Activated CD4-positive, CD25-positive, alpha-beta regulatory T cell treated with anti-CD3 and anti-CD28 coated beads, Interleukin-2, amount 50 U/mL, for 24 hours (primary cell): ENCODE data around the gene RAB3IL1.
"Not testable (repeated sequence)": the region's sequence is repeated elsewhere in the genome, so short reads cannot be mapped to it uniquely, and the experiment has no call there.

Source experiments
- ATAC-seq, 2 donors: fragments of 150-1000 bp; cut with Tn5 transposase; one replicate each; pipeline ENCODE4 v1.10.0; 2021; ENCODE audit warnings: mild to moderate bottlenecking in 1 of 2, moderate library complexity in 1 of 2

Gene RAB3IL1, protein sequence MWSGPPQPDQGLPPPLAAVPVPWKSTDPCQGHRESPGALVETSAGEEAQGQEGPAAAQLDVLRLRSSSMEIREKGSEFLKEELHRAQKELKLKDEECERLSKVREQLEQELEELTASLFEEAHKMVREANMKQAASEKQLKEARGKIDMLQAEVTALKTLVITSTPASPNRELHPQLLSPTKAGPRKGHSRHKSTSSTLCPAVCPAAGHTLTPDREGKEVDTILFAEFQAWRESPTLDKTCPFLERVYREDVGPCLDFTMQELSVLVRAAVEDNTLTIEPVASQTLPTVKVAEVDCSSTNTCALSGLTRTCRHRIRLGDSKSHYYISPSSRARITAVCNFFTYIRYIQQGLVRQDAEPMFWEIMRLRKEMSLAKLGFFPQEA

DNA sequence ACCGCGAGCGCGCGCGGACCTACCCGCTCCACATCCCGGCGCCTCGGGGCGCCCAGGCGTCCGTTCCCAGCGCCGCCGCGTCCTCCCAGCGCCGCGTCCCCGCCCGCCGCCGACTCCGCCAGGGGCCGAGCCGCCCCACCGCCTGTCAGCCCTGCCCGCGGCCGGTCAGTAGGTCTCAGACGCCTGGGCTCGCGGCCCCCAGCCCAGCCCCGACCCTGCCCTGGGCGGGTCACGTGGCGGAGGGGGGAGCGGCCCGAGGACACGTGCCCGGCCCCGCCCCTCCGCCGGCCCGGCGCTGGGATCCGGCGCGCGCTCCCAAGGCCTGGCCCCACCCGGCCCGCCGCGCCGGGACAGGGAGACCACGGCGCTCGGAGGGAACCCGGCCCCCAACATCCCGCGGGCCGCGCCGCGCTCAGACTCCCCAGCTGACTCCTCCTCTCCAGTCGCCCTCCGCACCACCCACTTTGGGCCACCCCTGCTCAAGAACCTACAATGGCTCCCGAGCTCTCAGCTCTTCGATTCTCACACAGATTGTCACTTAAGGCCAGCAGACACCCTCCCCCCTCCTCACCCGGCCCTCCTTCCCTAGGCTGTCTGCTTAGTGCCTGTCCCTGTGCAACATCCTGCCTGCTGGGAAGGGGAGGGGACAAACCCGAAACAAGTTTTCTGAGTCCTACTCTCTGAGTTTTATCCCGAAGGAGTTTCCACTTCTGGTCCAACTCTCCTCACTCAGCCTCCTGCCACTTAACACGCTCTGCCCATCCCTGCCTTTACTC, at the start of gene RAB3IL1:
RAB3IL1 (minus strand) TSS at position 233 of the 776 bp plus-strand sequence; CDS start at position 34, 199 bp downstream.
- ATAC-seq, result peak; percentile 22 to 27

DNA sequence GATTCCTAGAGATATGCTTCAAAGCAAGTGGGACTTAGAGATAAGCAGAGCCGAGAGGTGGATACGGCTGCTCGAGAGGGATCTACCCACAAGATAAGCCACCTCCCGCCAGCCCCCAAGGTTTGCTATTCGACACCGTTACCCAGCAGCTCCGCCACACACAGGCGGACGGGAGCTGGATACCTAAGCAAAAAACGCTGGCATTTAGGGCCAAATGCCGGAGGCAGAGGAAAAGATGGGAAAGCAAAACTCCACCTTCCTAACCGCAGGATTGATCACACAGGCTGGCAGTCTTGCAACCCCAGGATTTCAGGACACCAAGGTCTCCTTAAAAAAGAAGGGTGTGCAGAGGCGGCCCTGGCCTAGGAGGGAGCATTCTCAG, 49.4 kb upstream of the RAB3IL1 start:
- no peak for ATAC-seq

DNA sequence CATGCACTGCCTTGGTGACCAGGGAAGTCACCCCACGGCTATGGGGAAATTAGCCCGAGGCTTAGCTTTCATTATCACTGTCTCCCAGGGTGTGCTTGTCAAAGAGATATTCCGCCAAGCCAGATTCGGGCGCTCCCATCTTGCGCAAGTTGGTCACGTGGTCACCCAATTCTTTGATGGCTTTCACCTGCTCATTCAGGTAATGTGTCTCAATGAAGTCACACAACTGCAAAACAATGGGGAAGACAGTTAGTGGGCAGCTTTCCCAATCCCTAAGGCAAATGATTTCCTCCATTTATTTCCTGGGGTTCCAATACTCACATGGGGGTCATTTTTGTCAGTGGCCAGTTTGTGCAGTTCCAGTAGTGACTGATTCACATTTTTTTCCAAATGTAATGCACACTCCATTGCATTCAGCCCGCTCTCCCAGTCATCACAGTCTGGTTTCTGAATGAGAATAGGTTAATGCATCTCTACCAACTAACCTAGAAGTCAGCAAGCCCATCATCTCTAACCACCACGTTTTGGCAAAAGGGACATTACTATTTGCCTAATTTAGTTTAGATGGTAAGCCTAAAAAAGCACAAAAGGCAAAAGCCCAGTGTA, 47.4 kb upstream of the RAB3IL1 start:
- ATAC-seq, result not testable (repeated sequence)

DNA sequence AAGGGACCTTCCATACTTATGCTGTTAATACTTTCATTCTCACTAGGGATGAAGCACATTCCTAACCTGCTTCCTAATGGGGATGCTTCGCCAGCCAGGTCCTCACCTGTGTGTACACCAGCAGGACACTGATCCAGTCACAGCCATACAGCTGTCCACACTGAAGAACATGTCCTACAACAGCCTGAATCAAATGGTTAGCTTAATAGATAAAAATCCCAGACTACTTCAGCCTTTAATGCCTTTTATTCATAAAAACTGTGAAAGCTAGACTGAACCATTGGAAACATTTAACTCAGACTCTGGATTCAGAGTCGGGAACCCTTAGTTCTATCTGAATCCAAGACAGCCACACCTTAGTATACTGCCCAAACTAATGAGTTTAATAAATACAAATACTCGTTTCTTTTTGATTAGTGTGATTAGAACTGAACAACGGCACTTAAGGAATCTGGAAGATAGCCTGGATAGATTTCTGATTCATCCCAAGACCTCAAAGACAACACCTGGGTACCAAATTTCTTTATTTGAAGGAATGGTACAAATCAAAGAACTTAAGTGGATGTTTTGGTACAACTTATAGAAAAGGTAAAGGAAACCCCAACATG, 46.8 kb upstream of the RAB3IL1 start:
- ATAC-seq, result no peak

DNA sequence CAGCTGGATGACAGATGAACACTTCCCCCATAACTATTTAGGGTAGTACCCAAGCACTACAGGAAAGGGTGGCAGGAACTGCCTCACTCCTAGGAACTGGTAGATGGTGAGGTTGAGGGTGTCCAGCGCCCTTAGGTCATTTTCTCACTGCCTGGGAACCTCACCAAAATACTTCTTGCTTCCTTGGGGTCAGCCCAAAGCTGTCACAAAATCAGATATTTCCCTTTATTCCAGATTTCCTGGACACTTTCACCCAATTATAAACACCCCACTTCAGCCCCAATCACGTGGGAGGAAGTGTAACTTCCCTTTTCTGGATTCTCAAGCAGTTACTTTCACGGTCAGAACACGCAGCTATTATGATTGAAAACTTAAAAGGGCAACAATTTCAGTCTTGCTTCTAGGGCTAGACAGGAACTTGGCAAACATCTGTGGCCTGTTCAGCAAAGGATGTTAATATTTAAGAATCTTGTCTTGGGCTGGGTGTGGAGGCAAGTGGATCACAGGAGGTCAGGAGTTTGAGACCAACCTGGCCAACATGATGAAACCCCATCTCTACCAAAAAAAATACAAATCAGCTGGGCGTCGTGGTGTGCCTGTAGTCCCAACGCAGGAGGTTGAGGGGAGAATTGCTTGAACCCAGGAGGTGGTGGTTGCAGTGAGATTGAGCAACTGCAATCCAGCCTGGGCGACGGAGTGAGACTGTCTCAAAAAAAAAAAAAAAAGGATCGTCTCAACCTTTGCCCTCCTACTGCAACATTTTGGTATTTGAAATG, 46.1 kb upstream of the RAB3IL1 start:
- ATAC-seq, result no peak

DNA sequence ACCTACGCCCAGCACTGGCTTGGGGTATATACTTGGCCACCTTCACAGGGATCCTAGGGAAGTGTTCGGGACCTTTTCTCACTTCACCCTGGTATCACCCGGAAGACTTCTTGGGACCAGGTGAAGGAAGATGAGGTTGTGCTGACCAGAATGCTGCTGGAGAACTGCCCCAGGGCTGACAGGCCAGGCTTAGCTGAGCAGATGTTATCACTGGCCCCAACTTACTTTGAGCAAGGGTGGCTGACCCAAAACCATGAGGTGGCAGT, 45.6 kb upstream of the RAB3IL1 start:
- ATAC-seq, result no peak

DNA sequence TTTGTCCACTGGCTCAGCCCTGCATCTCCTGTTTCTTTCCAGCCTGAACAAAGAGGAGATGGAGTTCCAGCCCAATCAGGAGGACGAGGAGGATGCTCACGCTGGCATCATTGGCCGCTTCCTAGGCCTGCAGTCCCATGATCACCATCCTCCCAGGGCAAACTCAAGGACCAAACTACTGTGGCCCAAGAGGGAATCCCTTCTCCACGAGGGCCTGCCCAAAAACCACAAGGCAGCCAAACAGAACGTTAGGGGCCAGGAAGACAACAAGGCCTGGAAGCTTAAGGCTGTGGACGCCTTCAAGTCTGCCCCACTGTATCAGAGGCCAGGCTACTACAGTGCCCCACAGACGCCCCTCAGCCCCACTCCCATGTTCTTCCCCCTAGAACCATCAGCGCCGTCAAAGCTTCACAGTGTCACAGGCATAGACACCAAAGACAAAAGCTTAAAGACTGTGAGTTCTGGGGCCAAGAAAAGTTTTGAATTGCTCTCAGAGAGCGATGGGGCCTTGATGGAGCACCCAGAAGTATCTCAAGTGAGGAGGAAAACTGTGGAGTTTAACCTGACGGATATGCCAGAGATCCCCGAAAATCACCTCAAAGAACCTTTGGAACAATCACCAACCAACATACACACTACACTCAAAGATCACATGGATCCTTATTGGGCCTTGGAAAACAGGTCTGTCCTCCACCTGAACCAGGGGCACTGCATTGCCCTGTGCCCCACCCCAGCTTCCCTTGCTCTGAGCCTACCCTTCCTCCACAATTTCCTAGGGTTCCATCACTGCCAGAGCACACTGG, 45.0 kb upstream of the RAB3IL1 start:
- ATAC-seq, result no peak

DNA sequence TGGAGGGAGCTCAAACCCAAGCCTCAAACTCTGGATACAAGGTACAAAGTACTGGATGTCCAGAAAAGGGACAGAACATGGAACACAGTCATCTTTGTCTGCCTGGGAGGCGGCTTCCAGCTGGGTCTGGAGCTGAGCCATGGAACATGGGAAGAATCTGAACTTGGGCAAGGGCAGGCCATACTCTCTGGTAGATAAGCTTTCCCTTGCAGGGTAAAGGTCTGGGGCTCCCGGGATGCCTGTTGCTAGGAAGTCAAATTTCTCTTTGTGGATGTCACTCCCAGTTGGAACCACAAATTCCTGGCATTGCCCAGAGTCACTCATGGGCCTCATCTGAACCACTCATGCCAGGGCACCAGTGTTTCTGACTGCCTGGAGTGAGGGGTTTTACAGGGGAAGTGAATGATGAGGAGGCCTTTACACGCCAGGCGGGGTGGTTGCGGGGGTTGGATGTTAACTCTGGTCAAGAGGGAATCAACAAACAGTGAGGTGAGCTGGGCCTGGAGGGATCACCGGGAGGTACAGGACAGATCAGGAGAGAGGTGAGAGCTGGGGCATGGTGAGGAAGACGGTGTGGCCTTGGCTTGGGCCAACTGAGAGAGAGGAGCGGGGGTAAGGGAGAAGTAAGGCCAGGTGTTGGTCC, 44.3 kb upstream of the RAB3IL1 start:
- no peak for ATAC-seq

DNA sequence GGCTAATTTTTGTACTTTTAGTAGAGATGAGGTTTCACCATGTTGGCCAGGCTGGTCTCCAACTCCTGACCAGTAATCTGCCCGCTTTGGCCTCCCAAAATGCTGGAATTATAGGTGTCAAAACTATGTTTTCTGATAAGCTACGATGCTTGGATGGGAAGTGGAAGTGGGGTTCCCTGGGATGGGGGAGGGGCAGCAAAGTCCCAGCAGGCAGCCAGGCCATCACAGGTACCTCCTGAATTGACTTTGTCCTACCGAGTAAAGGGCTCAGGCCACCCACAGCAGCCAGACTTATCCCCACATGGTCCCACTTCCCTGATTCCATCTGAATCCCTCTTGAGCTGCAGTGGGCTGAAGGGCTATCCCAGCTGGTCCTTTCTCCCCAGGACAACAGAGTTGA, 43.2 kb upstream of the RAB3IL1 start:
- no peak for ATAC-seq

DNA sequence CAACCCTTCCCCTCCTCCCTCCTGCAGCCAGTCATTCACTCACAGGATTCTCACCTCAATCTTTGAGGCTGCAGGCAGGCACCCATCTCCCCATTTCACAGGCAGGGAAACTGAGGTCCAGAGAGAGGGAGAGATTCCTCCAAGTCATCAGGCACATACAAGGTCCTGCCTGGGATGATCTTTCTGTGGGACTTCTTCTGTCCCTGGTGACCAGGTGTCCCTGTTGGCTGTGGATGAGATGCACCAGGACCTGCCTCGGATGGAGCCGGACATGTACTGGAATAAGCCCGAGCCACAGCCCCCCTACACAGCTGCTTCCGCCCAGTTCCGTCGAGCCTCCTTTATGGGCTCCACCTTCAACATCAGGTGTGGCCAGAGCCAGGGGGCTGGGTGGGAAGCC, 42.3 kb upstream of the RAB3IL1 start:
- ATAC-seq, result no peak

DNA sequence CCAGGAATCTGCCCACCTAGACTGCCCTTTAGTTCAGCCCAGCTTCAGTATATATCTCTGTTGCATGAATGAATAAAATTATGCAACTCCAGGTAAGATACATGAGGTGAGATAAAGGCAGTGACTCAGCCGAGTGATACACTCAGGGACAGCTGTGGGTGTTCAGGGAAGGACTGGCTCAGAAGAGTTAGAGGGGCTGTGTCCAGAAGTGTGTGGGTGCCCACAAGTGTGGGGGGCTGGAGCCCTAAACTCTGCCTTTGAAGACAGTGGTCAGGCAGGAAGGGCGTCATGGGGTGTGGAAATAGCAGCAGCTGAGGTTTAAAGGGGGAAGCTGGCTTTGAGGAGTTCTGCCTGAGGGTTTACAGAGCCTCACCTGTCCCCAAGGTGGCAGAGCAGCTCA, 41.7 kb upstream of the RAB3IL1 start:
- peak in 1 of 2 donors; percentile 34 for ATAC-seq

DNA sequence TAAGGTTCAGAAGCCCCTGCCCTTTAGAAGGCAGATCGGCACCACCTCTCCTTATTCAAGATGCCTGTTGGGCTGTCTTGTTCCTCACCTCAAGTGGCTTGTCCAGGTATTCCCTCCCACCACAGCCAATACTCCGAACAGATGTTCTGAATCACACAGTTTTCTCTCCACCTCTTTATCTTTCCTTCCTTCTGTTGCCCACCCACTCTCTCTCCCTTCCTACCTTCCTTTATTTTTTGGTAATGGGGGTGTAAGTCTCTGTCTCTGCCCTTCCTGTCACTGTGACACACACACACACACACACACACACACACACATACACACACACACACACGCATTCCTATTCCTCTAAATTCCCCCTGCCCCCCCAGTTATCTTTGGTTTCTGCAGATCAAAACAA, 41.2 kb upstream of the RAB3IL1 start:
- ATAC-seq, result no peak

DNA sequence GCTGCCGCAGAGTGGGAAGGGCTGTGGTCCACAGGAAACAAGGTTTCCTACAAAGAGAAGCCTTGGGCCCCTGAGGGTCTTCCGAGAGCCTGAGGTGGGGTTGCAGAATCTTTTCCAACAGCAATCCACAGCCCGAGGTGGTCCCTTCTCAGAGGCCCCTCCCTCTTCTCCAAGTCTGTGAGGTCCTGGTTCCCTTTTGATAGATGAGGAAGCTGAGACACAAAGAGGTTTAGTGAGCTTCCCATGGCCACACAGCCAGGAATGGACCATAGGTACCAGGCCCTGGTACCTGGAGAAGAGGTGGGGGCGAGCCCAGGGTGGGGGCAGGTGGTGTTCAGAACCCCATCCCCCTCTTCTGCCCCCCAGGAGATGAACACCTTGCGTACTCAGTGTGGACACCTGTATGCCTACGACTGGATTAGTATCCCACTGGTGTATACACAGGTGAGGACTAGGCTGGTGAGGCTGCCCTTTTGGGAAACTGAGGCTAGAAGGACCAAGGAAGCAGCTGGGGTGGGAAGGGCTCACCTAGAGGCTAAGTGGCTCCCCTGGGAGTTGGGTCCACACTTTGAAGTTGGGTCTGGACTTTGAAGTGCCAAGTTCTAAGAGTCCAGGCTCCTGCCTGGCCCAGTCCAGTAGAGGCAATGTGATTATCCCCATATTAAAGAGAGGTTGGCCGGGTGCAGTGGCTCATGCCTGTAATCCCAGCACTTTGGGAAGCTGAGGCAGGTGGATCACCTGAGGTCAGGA, 39.8 kb upstream of the RAB3IL1 start:
- ATAC-seq, result no peak

DNA sequence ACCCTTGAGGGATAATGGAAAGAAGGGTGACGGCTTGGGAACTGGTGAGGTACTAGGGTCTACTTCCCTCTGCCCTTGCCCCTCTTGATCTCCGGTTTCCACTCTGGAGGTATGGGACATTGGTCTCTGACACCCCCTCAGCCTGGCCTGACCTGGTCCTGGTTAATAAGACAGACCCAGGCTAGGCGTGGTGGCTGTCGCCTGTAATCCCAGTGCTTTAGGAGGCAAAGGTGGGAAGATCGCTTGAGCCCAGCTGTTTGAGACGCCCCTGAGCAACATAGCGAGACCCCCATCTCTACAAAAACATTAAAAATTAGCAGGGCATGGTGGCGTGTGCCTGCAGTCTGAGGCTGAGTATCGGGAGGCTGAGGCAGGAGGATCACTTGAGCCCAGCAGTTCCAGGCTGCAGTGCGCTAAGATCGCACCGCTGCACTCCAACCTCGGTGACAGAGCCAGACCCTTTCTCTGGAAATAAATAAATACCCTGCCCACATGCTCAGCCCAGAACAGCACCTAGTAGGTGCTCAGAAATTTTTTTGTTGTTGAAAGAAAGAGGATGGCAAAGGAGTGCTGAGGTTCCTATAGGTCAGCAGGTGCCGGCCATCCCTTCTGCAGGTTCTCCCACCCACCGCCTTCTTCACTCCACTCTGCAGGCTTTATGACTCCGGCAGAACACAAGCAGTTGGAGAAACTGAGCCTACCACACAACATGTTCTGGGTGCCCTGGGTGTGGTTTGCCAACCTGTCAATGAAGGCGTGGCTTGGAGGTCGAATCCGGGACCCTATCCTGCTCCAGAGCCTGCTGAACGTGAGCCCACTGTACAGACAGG, 39.0 kb upstream of the RAB3IL1 start:
- no peak for ATAC-seq

DNA sequence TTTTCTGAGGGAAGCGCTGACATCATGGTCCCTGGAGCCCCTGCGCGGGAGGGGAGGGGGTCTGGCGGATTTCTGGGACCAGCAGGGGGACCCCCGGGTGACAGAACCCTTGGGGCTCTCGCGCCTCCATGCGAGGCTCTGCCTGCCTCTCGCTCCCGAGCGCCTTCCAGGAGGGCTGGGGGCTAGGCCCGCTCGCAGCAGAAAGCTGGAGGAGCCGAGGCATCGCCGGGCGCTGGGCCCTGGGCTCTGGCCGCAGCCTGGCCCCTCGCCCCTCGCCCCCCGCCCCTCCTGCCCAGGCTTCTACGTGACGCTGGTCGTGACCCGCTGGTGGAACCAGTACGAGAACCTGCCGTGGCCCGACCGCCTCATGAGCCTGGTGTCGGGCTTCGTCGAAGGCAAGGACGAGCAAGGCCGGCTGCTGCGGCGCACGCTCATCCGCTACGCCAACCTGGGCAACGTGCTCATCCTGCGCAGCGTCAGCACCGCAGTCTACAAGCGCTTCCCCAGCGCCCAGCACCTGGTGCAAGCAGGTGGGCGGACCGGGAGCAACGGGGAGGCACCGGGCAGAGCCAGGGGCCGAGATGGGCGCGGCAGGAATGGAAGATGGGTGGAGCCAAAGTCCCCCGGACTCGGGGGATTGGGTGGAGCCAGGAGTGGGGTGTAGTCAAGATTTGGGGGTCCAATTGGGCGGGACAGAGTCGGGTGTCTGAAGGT, 38.2 kb upstream of the RAB3IL1 start:
- peak; percentile 59 to 62 for ATAC-seq

DNA sequence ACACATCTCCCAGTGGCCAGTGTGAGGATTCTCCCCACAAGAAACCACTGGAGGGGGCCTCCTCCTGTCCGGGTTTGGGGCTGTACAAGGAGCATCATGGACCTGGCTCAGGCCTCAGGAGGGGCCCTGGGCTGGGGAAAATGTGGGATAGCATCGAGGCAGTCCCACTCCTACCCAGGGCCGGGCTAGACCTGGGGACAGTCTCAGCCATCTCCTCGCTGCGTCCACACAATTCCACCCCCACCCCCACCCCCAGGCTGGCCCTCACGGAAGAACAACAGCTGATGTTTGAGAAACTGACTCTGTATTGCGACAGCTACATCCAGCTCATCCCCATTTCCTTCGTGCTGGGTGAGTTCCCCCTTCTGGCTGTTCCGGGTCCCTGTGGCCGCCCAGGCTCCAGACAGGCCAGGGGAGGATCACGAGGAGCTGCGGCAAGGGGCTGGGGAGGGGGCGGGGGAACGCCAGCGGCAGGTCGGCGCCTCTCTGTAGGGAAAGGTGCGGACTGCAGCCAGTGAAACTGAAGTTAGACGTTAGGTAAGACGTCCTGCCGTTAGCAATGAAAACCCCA, 37.6 kb upstream of the RAB3IL1 start:
- ATAC-seq, result no peak

DNA sequence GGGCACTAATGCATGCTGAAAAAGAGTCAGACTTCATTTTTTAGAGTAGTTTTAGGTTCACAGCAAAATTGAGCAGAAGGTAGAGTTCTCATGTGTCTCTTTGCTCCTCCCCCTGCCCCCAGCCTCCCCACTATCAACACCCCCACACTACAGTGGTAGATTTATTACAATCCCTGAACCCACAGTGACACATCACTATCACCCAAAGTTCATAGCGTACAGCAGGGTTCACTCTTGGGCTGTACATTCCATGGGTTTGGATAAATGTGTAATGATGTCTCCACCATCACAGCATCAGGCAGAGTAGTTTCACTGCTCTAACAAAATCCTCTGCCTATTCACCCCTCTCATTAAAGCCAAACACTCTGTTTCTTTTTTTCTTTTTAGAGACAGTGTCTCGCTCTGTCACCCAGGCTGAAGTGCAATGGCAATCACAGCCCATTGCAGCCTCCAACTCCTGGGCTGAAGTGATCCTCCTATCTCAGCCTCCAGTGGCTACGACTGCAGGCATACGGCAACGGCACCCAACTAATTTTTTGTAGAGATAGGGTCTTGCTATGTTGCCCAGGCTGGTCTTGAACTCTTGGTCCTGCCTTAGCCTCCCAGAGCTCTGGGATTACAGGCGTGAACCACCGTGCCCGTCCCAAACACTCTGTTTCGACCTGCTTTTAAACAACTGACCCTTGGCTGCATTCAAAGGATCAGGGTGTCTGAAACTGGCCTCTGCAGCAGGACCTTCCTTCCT, 36.9 kb upstream of the RAB3IL1 start:
- no peak for ATAC-seq

DNA sequence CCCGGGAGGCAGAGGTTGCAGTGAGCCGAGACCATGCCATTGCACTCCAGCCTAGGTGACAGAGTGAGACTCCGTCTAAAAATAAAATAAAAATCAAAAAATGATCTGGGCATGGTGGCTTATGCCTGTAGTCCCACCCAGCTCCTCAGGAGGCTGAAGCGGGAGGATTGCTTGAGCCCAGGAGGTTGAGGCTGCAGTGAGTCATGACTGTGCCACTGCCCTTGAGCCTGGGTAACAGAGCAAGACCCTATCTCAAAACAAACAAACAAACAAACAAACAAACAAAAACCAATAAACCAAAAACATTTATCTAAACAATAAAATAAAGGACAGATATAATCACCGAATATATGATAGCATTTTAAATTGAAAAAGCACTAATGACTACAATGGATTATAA, 36.3 kb upstream of the RAB3IL1 start:
- ATAC-seq, result not testable (repeated sequence)
